Measurements from ENCODE around the gene CCDC106. TPM values are rescaled to one million over a fixed set of nuclear protein-coding genes. Genes with fewer than 3 reads are reported as not detected.

Gene CCDC106
- total and polyA plus RNA-seq, 7 donors = 5.5 to 22.9 (median 16.6) TPM

DNA sequence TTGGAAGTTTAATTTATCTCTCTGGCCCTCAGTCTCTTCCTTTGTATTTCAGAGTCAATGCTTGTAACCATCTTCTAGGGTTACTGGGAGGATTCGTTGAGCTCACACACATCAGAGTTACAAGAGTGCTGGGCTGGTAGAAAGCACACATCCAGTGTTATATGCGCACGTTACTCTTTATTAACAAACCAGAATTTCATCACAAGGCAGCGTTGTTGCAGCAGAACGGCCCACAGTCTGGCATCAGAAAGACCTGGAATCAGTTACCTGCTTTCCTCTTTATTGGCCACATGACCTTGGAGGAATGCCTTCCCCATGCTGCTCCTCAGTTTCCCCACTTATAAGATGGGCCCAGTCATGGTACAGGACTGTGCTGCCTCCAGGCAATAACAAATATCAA lies 38.7 kb upstream of the CCDC106 start:
- Histone ChIP-seq H3K4me3 (no peak overlapping the region), H3K27ac (no peak overlapping the region), H3K27me3 (no peaks in the 10 kb centered on the region), H3K4me1 (peaks cover 0 to 42% (median 27%) of the 10 kb centered on the region in 4 donors), H3K36me3 (peaks cover 0 to 25% (median 7%) of the 10 kb centered on the region in 4 donors), H3K9me3 (no peaks in the 10 kb centered on the region)
- no peak for DNase-seq
- intact Hi-C loops (cut with DNase I) = no loop called here
- TF ChIP-seq POLR2A (IDR thresholded peaks at IDR 0.05) = no peak
- no peak for TF ChIP-seq POLR2AphosphoS5 (IDR thresholded peaks at IDR 0.05)
- TF ChIP-seq CTCF (IDR thresholded peaks at IDR 0.05) = no peak
- TF ChIP-seq EP300 (IDR thresholded peaks at IDR 0.05) = no peak
- WGBS, 2 donors = 90 to 93% methylated on average over 5 of the region's 5 CpGs

DNA sequence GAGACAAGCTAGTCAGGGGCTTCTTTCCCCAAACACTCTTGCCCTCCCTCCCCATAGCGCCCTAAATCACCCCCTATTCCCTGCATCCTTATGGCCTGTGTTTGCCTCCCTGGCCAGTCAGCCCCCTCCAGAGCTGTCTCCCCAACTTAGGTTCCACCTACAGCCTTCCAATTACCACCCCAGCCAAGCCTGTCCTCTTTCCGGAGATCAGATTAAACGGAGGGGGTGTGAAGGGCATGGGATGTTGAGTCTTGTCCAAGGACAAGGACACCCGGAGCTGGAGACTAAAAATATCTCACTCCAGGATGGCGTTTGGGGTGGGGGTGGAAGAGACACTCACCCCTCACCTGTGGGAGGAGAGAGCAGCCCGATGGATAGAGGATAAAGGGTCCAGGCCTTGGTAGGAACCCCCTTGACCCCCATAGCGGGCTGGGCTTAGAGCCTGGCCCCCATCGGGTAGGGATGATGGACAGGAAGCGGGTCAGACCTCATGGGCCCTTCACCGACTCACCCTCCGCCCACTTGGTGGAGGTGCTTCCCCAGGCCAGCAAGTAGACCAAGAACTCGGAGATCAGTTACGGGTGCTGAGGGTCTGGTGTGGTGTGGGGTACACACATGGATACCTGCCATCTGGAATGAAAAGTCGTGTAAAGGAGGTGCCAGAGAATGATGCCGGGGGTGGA lies 36.6 kb upstream of the CCDC106 start:
- 86 to 88% methylated on average over 15 of the region's 15 CpGs for WGBS, 2 donors
- TF ChIP-seq EP300 (IDR thresholded peaks at IDR 0.05) = no peak
- no peak for TF ChIP-seq CTCF (IDR thresholded peaks at IDR 0.05)
- TF ChIP-seq POLR2A (IDR thresholded peaks at IDR 0.05) = no peak
- peaks cover 12 to 44% (median 26%) of the 10 kb centered on the region in 4 donors for H3K36me3 ChIP-seq
- H3K27ac ChIP-seq = no peak overlapping the region
- intact Hi-C loops (cut with DNase I) = no loop called here
- no peaks in the 10 kb centered on the region for H3K9me3 ChIP-seq
- H3K27me3 ChIP-seq = no peaks in the 10 kb centered on the region
- no peak overlapping the region for H3K4me3 ChIP-seq
- peaks cover 0 to 30% (median 13%) of the 10 kb centered on the region in 4 donors for H3K4me1 ChIP-seq
- no peak for DNase-seq

DNA sequence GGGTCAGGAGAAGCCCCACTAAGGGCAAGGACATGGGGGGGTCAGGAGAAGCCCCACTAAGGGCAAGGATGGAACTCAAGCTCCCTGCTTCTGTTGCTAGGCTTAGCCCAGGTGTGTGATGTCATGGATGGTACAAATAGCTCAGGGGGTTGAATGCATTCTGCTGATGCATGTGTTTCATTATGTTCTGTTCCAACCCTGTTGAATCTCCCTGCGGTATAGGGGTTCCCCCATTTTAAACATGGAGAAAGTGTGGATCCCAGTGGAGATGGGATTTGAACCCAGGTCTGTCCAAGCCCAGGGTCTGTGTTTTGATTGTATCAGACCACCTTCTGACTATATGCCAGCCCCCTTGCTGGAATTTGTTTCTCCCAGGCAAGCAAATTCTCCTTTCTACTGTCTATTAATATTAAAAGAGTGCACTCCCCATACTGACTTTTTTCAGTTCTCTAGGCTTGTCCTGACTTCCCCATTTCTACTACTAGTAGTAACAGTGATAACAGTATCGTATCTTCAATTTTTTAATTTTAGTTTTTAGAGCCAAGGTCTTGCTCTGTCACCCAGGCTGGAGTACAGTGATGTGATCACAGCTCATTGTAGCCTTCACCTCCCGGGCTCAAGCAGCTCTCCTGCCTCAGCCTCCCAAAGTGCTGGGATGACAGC lies 35.9 kb upstream of the CCDC106 start:
- Histone ChIP-seq H3K4me1 (peaks cover 0 to 23% (median 7%) of the 10 kb centered on the region in 4 donors), H3K4me3 (no peak overlapping the region), H3K9me3 (no peaks in the 10 kb centered on the region), H3K36me3 (peaks cover 17 to 51% (median 31%) of the 10 kb centered on the region in 4 donors), H3K27me3 (no peaks in the 10 kb centered on the region), H3K27ac (no peak overlapping the region)
- no peak for TF ChIP-seq EP300 (IDR thresholded peaks at IDR 0.05)
- no peak for TF ChIP-seq CTCF (IDR thresholded peaks at IDR 0.05)
- TF ChIP-seq POLR2A (IDR thresholded peaks at IDR 0.05) = no peak
- TF ChIP-seq POLR2AphosphoS5 (IDR thresholded peaks at IDR 0.05) = no peak
- 80 to 92% methylated on average over 3 of the region's 3 CpGs for WGBS, 2 donors
- intact Hi-C loops (cut with DNase I) = no loop called here
- no peak for DNase-seq

GRCh38 chr19:55613396-55613795 lies 34.6 kb upstream of the CCDC106 start:
- Histone ChIP-seq H3K4me3 (no peak overlapping the region), H3K27me3 (no peaks in the 10 kb centered on the region), H3K36me3 (peaks cover 17 to 61% (median 37%) of the 10 kb centered on the region in 4 donors), H3K4me1 (peaks cover 0 to 13% (median 6%) of the 10 kb centered on the region in 4 donors), H3K9me3 (no peaks in the 10 kb centered on the region), H3K27ac (no peak overlapping the region)
- WGBS, 2 donors = 95 to 96% methylated on average over 27 of the region's 27 CpGs
- no peak for DNase-seq
- no peak for TF ChIP-seq CTCF (IDR thresholded peaks at IDR 0.05)
- TF ChIP-seq EP300 (IDR thresholded peaks at IDR 0.05) = no peak
- no peak for TF ChIP-seq POLR2A (IDR thresholded peaks at IDR 0.05)
- no peak for TF ChIP-seq POLR2AphosphoS5 (IDR thresholded peaks at IDR 0.05)
- intact Hi-C loops (cut with DNase I) = no loop called here
